SK-N-SH (cell line): Measurements from ENCODE around the gene KRTAP20-3. TPM values are rescaled to one million over a fixed set of nuclear protein-coding genes. Genes with fewer than 3 reads are reported as not detected.

Source experiments
- CTCF ChIA-PET: fragments of 300-600, 350-600 bp; formaldehyde crosslinking; extraction: SDS; loops from one replicate; lab custom pipeline; 2021; lab: Yijun Ruan, JAX
- POLR2A ChIA-PET: fragments of 350-600 bp; sonication (Branson Sonifier 250); formaldehyde crosslinking; extraction: SDS; loops from one replicate; lab custom pipeline; 2020; ENCODE audit warnings: antibody characterized with exemption, inconsistent platforms; lab: Yijun Ruan, JAX
- DNase-seq: peaks from one replicate; pipeline ENCODE4 v3.0.0; 2012
- H2AFZ ChIP-seq: fragments of 200-600 bp; sonication (generic); 2 replicates; pipeline ENCODE4 v1.8.1; 2016; ENCODE audit warnings: antibody characterized with exemption, mild to moderate bottlenecking, low read depth
- H3F3A ChIP-seq: fragments of 200-600 bp; sonication (generic); replicated peaks from 2 replicates; pipeline ENCODE3; 2016; ENCODE audit warnings: antibody characterized with exemption, mild to moderate bottlenecking; ENCODE audit not compliant: insufficient read depth
- H3K27ac ChIP-seq, 2 experiments: fragments of 200-500 bp in 1 of 2; fragments of 200-600 bp in 1 of 2; sonication (Bioruptor generic) in 1 of 2; sonication (generic), shearing (Covaris generic) in 1 of 2; 2 replicates each; pipeline versions ENCODE4 v1.5.1 to v1.6.1; 2014 to 2016; ENCODE audit warnings: low read depth in 2 of 2, inconsistent platforms in 1 of 2, low read length in 1 of 2, mild to moderate bottlenecking in 1 of 2, mixed read lengths in 1 of 2
- H3K27me3 ChIP-seq: fragments of 200-600 bp; sonication (generic), shearing (Covaris generic); 2 replicates; pipeline ENCODE4 v1.6.1; 2016; ENCODE audit warnings: mixed run types; ENCODE audit not compliant: insufficient read depth
- H3K36me3 ChIP-seq, 2 experiments: fragments of 200-500 bp in 1 of 2; fragments of 200-600 bp in 1 of 2; sonication (Bioruptor generic) in 1 of 2; sonication (generic) in 1 of 2; replicated peaks in 1 of 2; 2 replicates each; pipeline versions ENCODE3 to v1.5.1; 2014 to 2016; ENCODE audit warnings: low read length in 1 of 2, mild to moderate bottlenecking in 1 of 2; ENCODE audit not compliant: insufficient read depth in 2 of 2, control insufficient read depth in 1 of 2
- H3K4me1 ChIP-seq, 2 experiments: fragments of 200-500 bp in 1 of 2; fragments of 200-600 bp in 1 of 2; sonication (Bioruptor generic) in 1 of 2; sonication (generic), shearing (Covaris generic) in 1 of 2; 2 replicates each; pipeline versions ENCODE4 v1.5.1 to v1.6.1; 2014 to 2016; ENCODE audit warnings: low read depth in 1 of 2, low read length in 1 of 2, mixed run types in 1 of 2; ENCODE audit not compliant: insufficient read depth in 2 of 2, control insufficient read depth in 1 of 2
- H3K4me2 ChIP-seq: fragments of 200-600 bp; sonication (generic), shearing (Covaris generic); 2 replicates; pipeline ENCODE4 v1.6.1; 2017; ENCODE audit warnings: mixed run types
- H3K4me3 ChIP-seq, 2 experiments: fragments of 200-500 bp in 1 of 2; fragments of 200-600 bp in 1 of 2; sonication (Bioruptor generic) in 1 of 2; sonication (generic), shearing (Covaris generic) in 1 of 2; 2 replicates each; pipeline versions ENCODE4 v1.5.1 to v1.8.1; 2014 to 2016; ENCODE audit warnings: low read depth in 2 of 2, inconsistent platforms in 1 of 2, low read length in 1 of 2, mild to moderate bottlenecking in 1 of 2, mixed read lengths in 1 of 2, moderate library complexity in 1 of 2
- H3K79me2 ChIP-seq: fragments of 200-600 bp; sonication (generic); 2 replicates; pipeline ENCODE4 v1.8.1; 2017; ENCODE audit warnings: mild to moderate bottlenecking; ENCODE audit not compliant: insufficient read depth
- H3K9ac ChIP-seq: fragments of 200-600 bp; sonication (generic); 2 replicates; pipeline ENCODE4 v1.6.1; 2017; ENCODE audit warnings: mixed run types
- H3K9me2 ChIP-seq: fragments of 200-600 bp; sonication (generic); 2 replicates; pipeline ENCODE4 v1.6.1; 2017; ENCODE audit warnings: mixed run types
- H3K9me3 ChIP-seq: fragments of 200-600 bp; sonication (generic); 2 replicates; pipeline ENCODE4 v1.6.1; 2017; ENCODE audit warnings: mixed run types, mild to moderate bottlenecking, moderate library complexity
- H4K20me1 ChIP-seq: fragments of 200-600 bp; sonication (generic); 2 replicates; pipeline ENCODE4 v1.6.1; 2017; ENCODE audit warnings: mild to moderate bottlenecking, mixed run types; ENCODE audit not compliant: insufficient read depth
- CHD2 ChIP-seq: fragments of 150-350 bp; IDR thresholded peaks from 2 replicates; pipeline ENCODE4 v1.6.1; 2018; ENCODE audit warnings: low read length; ENCODE audit not compliant: partially characterized antibody
- ELF1 ChIP-seq: IDR thresholded peaks from 2 replicates; pipeline ENCODE4 v1.4.0; 2012
- EP300 ChIP-seq, 2 experiments: IDR thresholded peaks; 2 replicates each; pipeline versions ENCODE4 v1.4.0 to v1.6.1; 2012; ENCODE audit warnings: borderline replicate concordance in 1 of 2, low read depth in 1 of 2, low read length in 1 of 2
- FOSL2 ChIP-seq: IDR thresholded peaks from 2 replicates; pipeline ENCODE4 v1.4.0; 2012; ENCODE audit warnings: low read depth, mild to moderate bottlenecking, moderate library complexity, borderline replicate concordance
- FOXJ3 ChIP-seq: sonication (generic); formaldehyde crosslinking; IDR thresholded peaks from 2 replicates; pipeline ENCODE4 v1.5.1; 2020; ENCODE audit warnings: mild to moderate bottlenecking, missing genetic modification reagents
- FOXM1 ChIP-seq: IDR thresholded peaks from 2 replicates; pipeline ENCODE4 v1.4.0; 2012; ENCODE audit warnings: low read depth, mild to moderate bottlenecking
- GABPA ChIP-seq: IDR thresholded peaks from 2 replicates; pipeline ENCODE4 v1.4.0; 2012; ENCODE audit warnings: low read depth, mild to moderate bottlenecking
- GATA2 ChIP-seq: sonication (generic); formaldehyde crosslinking; IDR thresholded peaks from 2 replicates; pipeline ENCODE4 v1.5.0; 2020; ENCODE audit warnings: mild to moderate bottlenecking, missing genetic modification reagents
- MEF2A ChIP-seq: IDR thresholded peaks from 2 replicates; pipeline ENCODE4 v1.4.0; 2012; ENCODE audit warnings: low read depth, borderline replicate concordance
- MXI1 ChIP-seq: IDR thresholded peaks from 2 replicates; pipeline ENCODE4 v1.6.1; 2012; ENCODE audit warnings: mild to moderate bottlenecking, low read depth, low read length, improper control_type of control experiment
- NFIC ChIP-seq: IDR thresholded peaks from 2 replicates; pipeline ENCODE4 v1.4.0; 2012; ENCODE audit warnings: borderline replicate concordance
- POLR2AphosphoS5 ChIP-seq: IDR thresholded peaks from 2 replicates; pipeline ENCODE4 v1.6.1; 2012; ENCODE audit warnings: low read depth, low read length
- RAD21 ChIP-seq: IDR thresholded peaks from 2 replicates; pipeline ENCODE4 v1.6.1; 2012; ENCODE audit warnings: mild to moderate bottlenecking, low read length
- RCOR1 ChIP-seq: fragments of 150-350 bp; IDR thresholded peaks from 2 replicates; pipeline ENCODE4 v1.6.1; 2017; ENCODE audit warnings: antibody characterized with exemption, low read length
- RFX5 ChIP-seq: IDR thresholded peaks from 2 replicates; pipeline ENCODE4 v1.6.1; 2012; ENCODE audit warnings: mild to moderate bottlenecking, improper control_type of control experiment, low read length
- RXRA ChIP-seq: IDR thresholded peaks from 2 replicates; pipeline ENCODE4 v1.4.0; 2012; ENCODE audit warnings: low read depth, mild to moderate bottlenecking, borderline replicate concordance
- SIN3A ChIP-seq: IDR thresholded peaks from 2 replicates; pipeline ENCODE4 v1.6.1; 2012; ENCODE audit warnings: low read depth, mild to moderate bottlenecking, low read length, moderate library complexity, borderline replicate concordance
- SMC3 ChIP-seq: IDR thresholded peaks from 2 replicates; pipeline ENCODE4 v1.6.1; 2012; ENCODE audit warnings: low read depth, low read length, improper control_type of control experiment
- TAF1 ChIP-seq: IDR thresholded peaks from 2 replicates; pipeline ENCODE4 v1.6.1; 2012; ENCODE audit warnings: low read depth, mild to moderate bottlenecking, low read length, moderate library complexity, borderline replicate concordance
- TCF12 ChIP-seq: IDR thresholded peaks from 2 replicates; pipeline ENCODE4 v1.4.0; 2012
- TEAD4 ChIP-seq: IDR thresholded peaks from 2 replicates; pipeline ENCODE4 v1.4.0; 2012; ENCODE audit warnings: mild to moderate bottlenecking, borderline replicate concordance; ENCODE audit not compliant: insufficient read depth
- YY1 ChIP-seq: IDR thresholded peaks from 2 replicates; pipeline ENCODE4 v1.4.0; 2012; ENCODE audit warnings: low read depth, mild to moderate bottlenecking
- WGBS: methylation state at CpG from one replicate; pipeline ENCODE4 v1.1.6; 2017; ENCODE audit warnings: low lambda C conversion rate; 5-methylcytosine and 5-hydroxymethylcytosine counted together
- polyA plus RNA-seq, 3 experiments: library from polyadenylated mRNA; depleted of rRNA; stranded (reverse); fragments of >200 nt; gene quantifications; 2 replicates each; pipeline ENCODE4 v1.2.3, GENCODE V29; 2012
- TF ChIP-seq, protein P1 (sequence below): IDR thresholded peaks from 2 replicates; pipeline ENCODE4; 2012
- TF ChIP-seq, protein P2 (sequence below): IDR thresholded peaks from 2 replicates; pipeline ENCODE4 v1.4.0; 2012; ENCODE audit warnings: low read depth
- TF ChIP-seq, protein P3 (sequence below): fragments of 150-350 bp; IDR thresholded peaks from 2 replicates; pipeline ENCODE4 v1.6.1; 2016; ENCODE audit warnings: mild to moderate bottlenecking, low read depth, low read length

Gene KRTAP20-3
- polyA plus RNA-seq, 1 of the 3 experiments (the other 2 are of a cell fraction) = not detected

DNA sequence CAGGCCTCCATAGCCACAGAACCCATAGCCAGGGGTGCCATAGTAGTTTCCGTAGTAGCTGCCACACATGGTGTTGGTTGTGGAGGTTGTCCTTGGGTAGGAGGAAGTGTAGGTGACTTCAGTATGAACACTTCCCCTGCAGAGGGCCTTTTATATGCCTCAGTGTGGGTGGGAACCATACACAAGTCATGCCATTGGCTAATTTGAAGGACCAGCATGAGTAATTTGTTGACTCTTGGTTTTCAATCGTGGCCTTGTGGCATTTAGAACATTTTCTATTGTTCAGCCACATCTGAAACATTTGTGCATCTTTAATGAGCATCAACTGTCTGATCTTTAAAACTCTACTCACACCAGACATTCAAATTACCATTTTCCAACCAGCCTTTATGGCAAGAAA, 28.8 kb upstream of the KRTAP20-3 start, which contains the start of gene KRTAP6-1 (continued):
- TF ChIP-seq, protein P1, sequence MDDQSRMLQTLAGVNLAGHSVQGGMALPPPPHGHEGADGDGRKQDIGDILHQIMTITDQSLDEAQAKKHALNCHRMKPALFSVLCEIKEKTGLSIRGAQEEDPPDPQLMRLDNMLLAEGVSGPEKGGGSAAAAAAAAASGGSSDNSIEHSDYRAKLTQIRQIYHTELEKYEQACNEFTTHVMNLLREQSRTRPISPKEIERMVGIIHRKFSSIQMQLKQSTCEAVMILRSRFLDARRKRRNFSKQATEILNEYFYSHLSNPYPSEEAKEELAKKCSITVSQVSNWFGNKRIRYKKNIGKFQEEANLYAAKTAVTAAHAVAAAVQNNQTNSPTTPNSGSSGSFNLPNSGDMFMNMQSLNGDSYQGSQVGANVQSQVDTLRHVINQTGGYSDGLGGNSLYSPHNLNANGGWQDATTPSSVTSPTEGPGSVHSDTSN = no peak
- TF ChIP-seq MXI1 = no peak
- TF ChIP-seq, all 33 proteins: peak for 0

DNA sequence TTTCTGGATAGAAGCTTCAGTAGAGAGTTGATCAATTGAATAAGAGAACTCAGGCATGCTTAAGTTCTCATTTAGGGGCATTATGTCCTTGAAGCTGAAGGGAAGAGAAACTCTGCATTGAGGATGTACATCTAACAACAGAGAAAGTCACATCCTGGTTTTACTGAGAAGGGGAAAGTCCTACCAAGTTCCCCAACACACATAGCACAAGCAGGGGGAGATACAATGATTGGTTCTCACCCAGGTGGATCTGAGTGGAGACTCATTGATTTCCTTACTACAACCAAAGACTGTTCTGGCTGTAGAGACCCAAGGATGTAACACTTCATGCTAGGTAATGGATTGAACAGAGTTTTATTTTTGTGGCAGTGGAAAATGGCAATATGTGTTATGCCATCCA, 27.5 kb upstream of the KRTAP20-3 start:
- POLR2A ChIA-PET = no interaction called here

DNA sequence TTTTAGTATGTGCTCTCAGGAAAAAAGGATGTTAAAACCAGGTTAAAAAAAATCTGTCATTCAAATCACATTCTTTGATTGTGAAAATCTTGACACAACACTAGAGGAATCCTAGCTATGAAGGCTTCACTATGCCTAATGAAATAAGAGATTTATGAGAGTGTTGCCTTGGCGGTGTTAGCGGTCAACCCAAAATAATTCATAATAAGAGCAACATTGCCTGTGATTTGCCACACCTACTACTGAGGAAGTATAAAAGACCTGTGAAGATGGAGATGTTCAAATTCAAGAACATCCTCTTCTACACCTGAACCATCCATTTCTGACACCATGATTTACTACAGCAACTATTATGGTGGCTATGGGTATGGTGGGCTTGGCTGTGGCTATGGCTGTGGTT, 26.5 kb upstream of the KRTAP20-3 start, which contains the start of gene KRTAP20-1:
KRTAP20-1 (plus strand) TSS at position 301 of the 400 bp plus-strand sequence; CDS start at position 331, 30 bp downstream.
- Histone ChIP-seq H3K4me1 (no peaks in the 10 kb centered on the region), H3K9me3 (no peaks in the 10 kb centered on the region), H3K27me3 (no peaks in the 10 kb centered on the region), H3K4me3 (no peak within 1 kb of the TSS), H3K9ac (no peak within 1 kb of the TSS), H3K79me2 (no peaks in the 10 kb centered on the region), H3K4me2 (no peak within 1 kb of the TSS), H4K20me1 (no peaks in the 10 kb centered on the region), H2AFZ (no peak within 1 kb of the TSS), H3K27ac (no peak within 1 kb of the TSS), H3K9me2 (no peaks in the 10 kb centered on the region), H3K36me3 (no peaks in the 10 kb centered on the region), H3F3A (no peaks in the 10 kb centered on the region)
- ChIA-PET CTCF (no interaction called here), POLR2A (no interaction called here)
- no peak for DNase-seq
- 20% methylated on average over 2 of the region's 2 CpGs for WGBS
- TF ChIP-seq POLR2AphosphoS5 = no peak
- no peak for TF ChIP-seq FOXJ3
- no peak for TF ChIP-seq SMC3
- no peak for TF ChIP-seq YY1
- no peak for TF ChIP-seq RFX5
- no peak for TF ChIP-seq TAF1
- TF ChIP-seq, protein P2, sequence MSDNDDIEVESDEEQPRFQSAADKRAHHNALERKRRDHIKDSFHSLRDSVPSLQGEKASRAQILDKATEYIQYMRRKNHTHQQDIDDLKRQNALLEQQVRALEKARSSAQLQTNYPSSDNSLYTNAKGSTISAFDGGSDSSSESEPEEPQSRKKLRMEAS = no peak
- no peak for TF ChIP-seq RCOR1
- TF ChIP-seq SIN3A = no peak
- no peak for TF ChIP-seq TCF12
- no peak for TF ChIP-seq ELF1
- no peak for TF ChIP-seq RAD21
- no peak for TF ChIP-seq MEF2A
- TF ChIP-seq CHD2 = no peak
- no peak for TF ChIP-seq RXRA
- no peak for TF ChIP-seq GABPA

More for the DNA sequence above, 27.5 kb upstream of the KRTAP20-3 start:
- no peaks in the 10 kb centered on the region for H3K4me1 ChIP-seq
- H4K20me1 ChIP-seq = no peaks in the 10 kb centered on the region
- no peaks in the 10 kb centered on the region for H3K36me3 ChIP-seq
- no peak overlapping the region for H3K4me3 ChIP-seq
- no peaks in the 10 kb centered on the region for H3K79me2 ChIP-seq
- DNase-seq = no peak
- H3F3A ChIP-seq = no peaks in the 10 kb centered on the region
- no peaks in the 10 kb centered on the region for H3K9me2 ChIP-seq
- no peaks in the 10 kb centered on the region for H3K27me3 ChIP-seq
- H3K27ac ChIP-seq = no peak overlapping the region
- H3K9ac ChIP-seq = no peak overlapping the region
- H3K9me3 ChIP-seq = no peaks in the 10 kb centered on the region
- CTCF ChIA-PET = no interaction called here
- TF ChIP-seq NFIC = no peak
- no peak for TF ChIP-seq SMC3
- no peak for TF ChIP-seq ELF1
- no peak for TF ChIP-seq FOXJ3
- TF ChIP-seq, protein P3, sequence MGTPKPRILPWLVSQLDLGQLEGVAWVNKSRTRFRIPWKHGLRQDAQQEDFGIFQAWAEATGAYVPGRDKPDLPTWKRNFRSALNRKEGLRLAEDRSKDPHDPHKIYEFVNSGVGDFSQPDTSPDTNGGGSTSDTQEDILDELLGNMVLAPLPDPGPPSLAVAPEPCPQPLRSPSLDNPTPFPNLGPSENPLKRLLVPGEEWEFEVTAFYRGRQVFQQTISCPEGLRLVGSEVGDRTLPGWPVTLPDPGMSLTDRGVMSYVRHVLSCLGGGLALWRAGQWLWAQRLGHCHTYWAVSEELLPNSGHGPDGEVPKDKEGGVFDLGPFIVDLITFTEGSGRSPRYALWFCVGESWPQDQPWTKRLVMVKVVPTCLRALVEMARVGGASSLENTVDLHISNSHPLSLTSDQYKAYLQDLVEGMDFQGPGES = no peak
- TF ChIP-seq SIN3A = no peak
- no peak for TF ChIP-seq EP300 (IDR thresholded peaks at IDR 0.05; ENCODE audit: borderline replicate concordance in 1 of 2, low read depth in 1 of 2, low read length in 1 of 2)
- no peak for TF ChIP-seq GATA2 (CRISPR knock-in tag)
- no peak for TF ChIP-seq MEF2A
- no peak for TF ChIP-seq FOSL2
- no peak for TF ChIP-seq RFX5
- no peak for TF ChIP-seq RXRA
- TF ChIP-seq FOXM1 = no peak
- TF ChIP-seq GABPA = no peak
- no peak for TF ChIP-seq TEAD4
- TF ChIP-seq, all 33 proteins: peak for 0
- Histone ChIP-seq H3K4me2 (no peak overlapping the region), H2AFZ (no peak overlapping the region)
